HFFc6 (cell line): Measurements from ENCODE around the gene ARHGAP22. TPM values are rescaled to one million over a fixed set of nuclear protein-coding genes. Genes with fewer than 3 reads are reported as not detected.

ENCODE experiments used
- DNase-seq: peaks from one replicate; pipeline ENCODE4 v3.0.0-alpha.2; 2018
- H3K27ac Mint-ChIP-seq: 2 replicates; pipeline ENCODE4 v1.8.0; 2020; ENCODE audit warnings: mild to moderate bottlenecking, mixed read lengths
- H3K27me3 Mint-ChIP-seq: 2 replicates; pipeline ENCODE4 v1.8.0; 2021; ENCODE audit warnings: mild to moderate bottlenecking, moderate library complexity, mixed read lengths; ENCODE audit not compliant: insufficient read depth
- H3K36me3 Mint-ChIP-seq: 2 replicates; pipeline ENCODE4 v1.8.0; 2021; ENCODE audit warnings: low read depth, mixed read lengths
- H3K4me1 Mint-ChIP-seq: 2 replicates; pipeline ENCODE4 v1.8.0; 2020; ENCODE audit warnings: low read depth, mixed read lengths
- H3K4me3 Mint-ChIP-seq: 2 replicates; pipeline ENCODE4 v1.8.0; 2020; ENCODE audit warnings: mild to moderate bottlenecking, moderate library complexity, mixed read lengths
- H3K9me3 Mint-ChIP-seq: 2 replicates; pipeline ENCODE4 v1.8.0; 2020; ENCODE audit warnings: mild to moderate bottlenecking, mixed read lengths
- CTCF ChIP-seq: fragments of 200-600 bp; sonication (generic); IDR thresholded peaks from 2 replicates; pipeline ENCODE4 v1.5.0; 2021; ENCODE audit warnings: antibody characterized with exemption, mild to moderate bottlenecking
- total RNA-seq, 6 experiments: library from RNA; stranded (reverse); fragmentation: NEBNext Ultra II Directional; extraction: Animal tissue kit (Norgen Biotek cat#: 25700); gene quantifications; 2 replicates in 1 of 6; 3 replicates in 5 of 6; pipeline ENCODE4 v1.2.3, GENCODE V29; 2021

The ARHGAP22 gene
- total RNA-seq, 6 experiments from 2014 or later, result 74.3 to 117 (median 95.7) TPM

- TF ChIP-seq CTCF, result no peak
- Mint-ChIP-seq H3K9me3 (no peaks in the 10 kb centered on the region), H3K4me3 (no peak overlapping the region), H3K4me1 (peaks cover 78% of the 10 kb centered on the region), H3K27me3 (no peaks in the 10 kb centered on the region; the same call in 1 of the 2 replicates), H3K36me3 (peaks cover 40% of the 10 kb centered on the region), H3K27ac (no peak overlapping the region)
- DNase-seq, result no peak
Measured at GRCh38 chr10:48536916-48537890, 67.7 kb downstream of the ARHGAP22 start.

- Mint-ChIP-seq H3K27ac (peak overlapping the region; percentile 36; the same call in 1 of the 2 replicates), H3K27me3 (no peaks in the 10 kb centered on the region; the same call in 1 of the 2 replicates), H3K9me3 (no peaks in the 10 kb centered on the region), H3K4me1 (peaks cover 78% of the 10 kb centered on the region), H3K4me3 (no peak overlapping the region), H3K36me3 (peaks cover 44% of the 10 kb centered on the region)
- no peak for TF ChIP-seq CTCF
- DNase-seq, result no peak
Measured at GRCh38 chr10:48536156-48536500, 68.7 kb downstream of the ARHGAP22 start.

GRCh38 chr10:48535416-48536155, 69.3 kb downstream of the ARHGAP22 start:
- Mint-ChIP-seq H3K9me3 (no peaks in the 10 kb centered on the region), H3K4me1 (peaks cover 78% of the 10 kb centered on the region), H3K36me3 (peaks cover 50% of the 10 kb centered on the region), H3K27me3 (no peaks in the 10 kb centered on the region; the same call in 1 of the 2 replicates), H3K27ac (peak overlapping the region; percentile 36; the same call in 1 of the 2 replicates), H3K4me3 (no peak overlapping the region)
- peak; percentile 33 for TF ChIP-seq CTCF
- no peak for DNase-seq

GRCh38 chr10:48533951-48534720, 70.7 kb downstream of the ARHGAP22 start:
- H3K9me3 Mint-ChIP-seq, result no peaks in the 10 kb centered on the region
- H3K27ac Mint-ChIP-seq, result peak overlapping the region; percentile 88
- no peak for TF ChIP-seq CTCF
- peaks cover 61% of the 10 kb centered on the region for H3K36me3 Mint-ChIP-seq
- no peaks in the 10 kb centered on the region; the same call in 1 of the 2 replicates for H3K27me3 Mint-ChIP-seq
- peak; percentile 56 for DNase-seq
- H3K4me1 Mint-ChIP-seq, result peaks cover 83% of the 10 kb centered on the region
- peak overlapping the region; percentile 30; the same call in 1 of the 2 replicates for H3K4me3 Mint-ChIP-seq

- Mint-ChIP-seq H3K9me3 (no peaks in the 10 kb centered on the region), H3K4me1 (peaks cover 83% of the 10 kb centered on the region), H3K36me3 (peaks cover 62% of the 10 kb centered on the region), H3K27ac (peak overlapping the region; percentile 88), H3K4me3 (peak overlapping the region; percentile 30; the same call in 1 of the 2 replicates), H3K27me3 (no peaks in the 10 kb centered on the region; the same call in 1 of the 2 replicates)
- no peak for DNase-seq
- no peak for TF ChIP-seq CTCF
Measured at GRCh38 chr10:48533540-48533939, 71.3 kb downstream of the ARHGAP22 start.
